HG03064 (cell line): Measurements from ENCODE around the gene CALM1.

Experiments used
- ATAC-seq: cut with Tn5 transposase; IDR thresholded peaks from one replicate; pipeline ENCODE4 v1.9.1; 2021; ENCODE audit warnings: low read depth; ENCODE audit not compliant: unreplicated experiment

The CALM1 gene

DNA sequence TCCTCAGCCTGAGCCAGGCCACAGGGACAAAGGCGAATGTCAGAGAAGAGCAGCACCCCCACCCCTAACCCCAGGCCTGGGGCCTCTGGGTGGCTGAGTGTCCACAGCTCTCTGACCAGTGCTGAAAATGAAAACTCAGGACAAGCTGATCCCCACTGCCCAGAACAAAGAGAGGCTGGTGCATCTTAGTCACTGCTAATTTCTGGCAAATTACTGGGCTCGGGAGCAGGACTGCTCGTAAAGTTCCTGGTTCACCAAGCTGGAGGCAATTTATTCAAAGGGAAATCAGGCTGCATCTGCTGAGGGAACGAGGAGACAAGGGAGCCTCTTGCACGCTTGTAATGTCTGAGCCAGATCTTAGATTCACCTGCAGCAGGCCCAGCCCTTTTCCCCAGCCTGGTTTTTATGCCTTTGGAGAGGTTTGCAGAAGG lies 43.2 kb downstream of the CALM1 start:
- ATAC-seq, result no peak

- ATAC-seq, result no peak
These were observed 43.8 kb downstream of the CALM1 start for GRCh38 chr14:90440592-90440991.

GRCh38 chr14:90442388-90442787 lies 45.6 kb downstream of the CALM1 start:
- no peak for ATAC-seq

DNA sequence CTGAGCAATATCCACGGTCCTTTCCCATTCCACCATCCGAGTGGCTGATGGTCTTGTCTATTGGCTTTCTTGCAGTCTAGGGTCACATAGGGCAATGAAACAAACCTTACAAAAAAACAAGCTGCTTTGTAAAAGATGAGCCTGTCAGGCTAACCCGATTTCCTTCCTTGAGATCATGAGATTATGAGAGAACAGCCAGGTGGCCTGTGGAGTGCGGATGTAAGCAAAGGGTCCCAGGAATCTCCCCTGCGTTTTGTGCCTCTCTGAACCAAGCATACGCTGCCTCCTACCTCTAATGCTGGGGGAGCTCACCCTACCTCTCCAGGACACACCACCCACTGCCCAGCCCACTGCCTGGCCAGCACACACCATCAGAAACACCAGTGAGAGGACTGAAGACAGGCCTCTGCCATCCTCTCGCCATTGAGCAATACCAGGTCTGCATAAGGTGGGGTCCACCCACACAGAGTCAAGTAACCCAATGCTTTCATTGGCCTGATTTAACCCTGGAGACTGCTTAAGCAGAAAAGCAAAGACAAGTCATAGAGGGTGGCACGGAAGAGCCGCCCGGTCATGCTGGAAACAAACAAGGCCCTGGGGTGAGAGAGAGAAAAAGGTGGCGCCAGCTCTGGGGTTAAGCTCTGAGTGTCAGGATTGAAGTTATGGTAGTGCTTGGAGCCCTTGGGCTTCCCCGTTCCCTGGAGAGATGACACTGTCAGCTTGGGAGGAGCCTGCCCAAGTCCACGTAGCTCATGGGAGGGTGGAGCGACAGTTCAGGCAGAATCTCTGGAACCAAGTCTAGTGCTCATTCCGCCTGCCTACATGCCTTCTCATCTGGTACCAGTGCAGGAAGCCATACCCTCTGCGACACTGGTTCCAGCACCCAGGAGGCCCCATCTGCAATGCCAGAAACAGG lies 46.6 kb downstream of the CALM1 start:
- no peak for ATAC-seq

DNA sequence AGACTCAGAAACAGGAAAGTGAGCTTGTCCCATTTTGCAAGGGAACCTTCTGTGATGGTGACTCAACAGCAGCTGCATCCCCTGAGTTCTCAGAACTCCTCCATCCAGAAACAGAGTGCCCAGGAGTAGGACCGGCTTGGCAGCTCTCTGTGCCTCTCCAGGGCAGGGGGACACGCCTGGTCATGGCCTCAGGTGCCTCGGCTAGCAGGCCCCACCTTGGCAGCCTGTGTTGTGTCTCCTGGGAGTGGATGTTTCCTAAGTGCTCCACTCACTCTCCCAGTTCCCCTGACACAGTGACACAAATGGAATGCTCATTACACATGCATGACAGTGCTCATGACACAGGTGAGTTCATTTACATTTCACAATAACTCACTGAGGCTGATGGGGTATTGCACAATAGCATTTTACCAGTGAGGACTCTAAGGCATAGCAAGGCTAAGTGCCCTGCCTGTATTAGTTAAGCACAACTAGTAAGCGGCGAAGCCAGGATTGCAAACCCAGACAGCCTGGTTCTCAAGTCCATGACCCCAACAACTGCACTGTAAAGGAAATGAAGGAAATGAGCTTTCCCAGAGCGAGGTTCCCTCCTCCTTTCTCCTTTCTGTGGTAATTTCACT lies 47.4 kb downstream of the CALM1 start:
- ATAC-seq, result no peak

- ATAC-seq, result no peak
These were observed 48.2 kb downstream of the CALM1 start for GRCh38 chr14:90445011-90445410.

DNA sequence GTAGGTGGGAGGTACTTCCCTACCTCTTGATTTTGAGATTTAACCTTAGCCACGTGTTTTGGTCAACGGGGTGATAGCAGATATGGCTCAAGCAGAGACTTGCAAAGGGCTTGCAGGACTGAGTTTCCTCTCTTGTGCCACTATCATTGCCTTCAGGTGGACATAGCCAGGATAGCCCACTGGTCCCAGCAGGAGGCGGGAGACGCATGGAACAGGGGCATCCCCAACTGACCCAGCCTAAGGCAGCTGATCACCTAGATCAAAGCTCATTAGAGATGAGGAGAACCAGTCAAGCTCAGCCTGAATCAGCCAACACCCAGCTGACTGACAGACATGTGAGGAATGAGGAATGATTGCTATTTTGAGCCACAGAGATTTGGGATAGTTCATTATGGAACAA lies 49.6 kb downstream of the CALM1 start:
- ATAC-seq, result no peak

DNA sequence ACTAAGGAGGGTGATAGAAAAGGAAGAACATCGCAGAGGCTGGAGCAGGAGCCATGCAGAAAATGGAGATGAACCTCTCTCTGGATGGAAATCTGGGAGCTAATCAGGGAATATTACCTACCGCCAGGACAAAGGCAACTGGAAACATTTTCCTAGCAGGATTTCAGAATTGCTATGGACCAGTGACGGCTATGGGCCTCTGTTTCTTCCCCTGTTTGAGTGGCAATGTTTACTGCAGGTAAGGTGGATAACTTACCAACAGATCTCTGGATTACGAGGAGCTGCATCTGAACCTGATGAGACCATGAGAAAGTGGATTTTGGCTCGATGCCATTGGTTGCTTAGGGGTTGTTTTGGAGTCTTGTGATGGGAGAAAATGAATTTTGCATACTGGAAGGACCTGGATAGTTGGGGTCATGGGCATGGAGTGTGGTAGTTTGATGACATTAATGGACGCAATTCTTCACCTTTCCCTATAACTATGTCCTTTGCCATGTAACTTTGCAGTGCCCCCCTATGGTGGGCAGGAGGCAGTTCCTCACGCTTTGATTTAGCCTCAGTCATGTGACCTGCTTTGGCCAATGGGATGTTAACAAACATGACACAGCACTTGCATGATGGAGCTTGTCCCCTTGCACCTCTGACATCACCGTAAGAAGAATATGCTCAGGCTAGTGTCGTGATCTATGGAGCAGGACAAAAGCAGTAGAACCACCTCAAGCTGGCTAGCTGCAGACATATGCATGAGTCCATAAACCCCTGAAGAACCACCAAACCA lies 51.1 kb downstream of the CALM1 start:
- ATAC-seq, result no peak

DNA sequence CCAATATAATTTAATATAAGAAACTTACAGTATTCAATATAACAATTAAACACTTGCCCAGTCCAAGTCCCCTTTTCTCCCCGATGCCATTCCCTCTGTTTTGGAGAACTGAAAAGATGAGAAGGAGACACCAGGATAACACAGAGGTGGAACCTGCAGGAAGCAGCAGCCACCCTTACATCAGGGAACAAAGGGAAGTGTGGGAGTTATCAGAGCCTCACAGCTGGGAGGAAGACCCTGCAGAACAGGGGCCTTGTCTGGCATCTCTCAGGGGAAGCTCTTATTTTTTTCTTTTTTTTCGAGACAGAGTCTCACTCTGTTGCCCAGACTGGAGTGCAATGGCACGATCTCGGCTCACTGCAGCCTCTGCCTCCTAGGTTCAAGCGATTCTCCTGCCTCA lies 52.6 kb downstream of the CALM1 start:
- ATAC-seq, result no peak

DNA sequence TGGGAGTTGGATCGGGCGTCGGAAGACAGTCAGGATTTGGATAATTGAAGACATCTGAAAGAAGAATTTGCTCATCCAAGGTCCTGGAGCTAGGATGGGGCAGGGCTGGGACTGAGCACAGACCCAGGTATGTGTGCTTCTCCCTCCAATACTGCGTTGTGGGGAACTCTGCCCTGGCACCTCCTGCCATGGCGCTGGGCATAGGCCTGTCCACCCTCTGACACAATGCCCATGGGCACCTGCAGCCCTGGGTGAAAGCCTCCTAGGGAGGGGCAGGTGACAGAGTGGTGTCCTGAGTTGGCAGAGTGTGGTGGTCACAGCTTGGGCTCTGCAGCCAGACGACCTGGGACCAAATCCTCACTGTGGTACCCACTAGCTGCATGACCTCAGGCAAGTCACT lies 53.3 kb downstream of the CALM1 start:
- ATAC-seq, result no peak

DNA sequence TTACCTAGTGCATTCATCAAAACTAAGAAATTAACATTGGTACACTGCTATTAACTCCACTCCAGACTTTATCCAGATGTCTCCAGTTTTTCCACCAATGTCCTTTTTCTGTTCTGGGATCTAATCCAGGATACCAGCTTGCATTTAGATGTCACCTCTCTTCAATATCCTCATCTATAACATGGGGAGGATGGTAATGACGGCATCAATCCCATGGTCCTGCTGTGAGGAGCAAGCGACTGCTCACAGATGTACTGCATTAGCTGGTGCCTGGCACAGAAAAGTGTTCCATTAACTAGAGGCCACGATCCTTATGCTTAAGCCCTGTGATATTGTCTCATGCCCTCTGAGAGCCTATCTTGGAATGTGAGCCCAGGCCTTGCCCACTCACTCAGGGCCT lies 53.8 kb downstream of the CALM1 start:
- no peak for ATAC-seq

- ATAC-seq, result no peak
These were observed 54.6 kb downstream of the CALM1 start for GRCh38 chr14:90451443-90451842.

- ATAC-seq, result no peak
These were observed 55.1 kb downstream of the CALM1 start for GRCh38 chr14:90451961-90452360.

DNA sequence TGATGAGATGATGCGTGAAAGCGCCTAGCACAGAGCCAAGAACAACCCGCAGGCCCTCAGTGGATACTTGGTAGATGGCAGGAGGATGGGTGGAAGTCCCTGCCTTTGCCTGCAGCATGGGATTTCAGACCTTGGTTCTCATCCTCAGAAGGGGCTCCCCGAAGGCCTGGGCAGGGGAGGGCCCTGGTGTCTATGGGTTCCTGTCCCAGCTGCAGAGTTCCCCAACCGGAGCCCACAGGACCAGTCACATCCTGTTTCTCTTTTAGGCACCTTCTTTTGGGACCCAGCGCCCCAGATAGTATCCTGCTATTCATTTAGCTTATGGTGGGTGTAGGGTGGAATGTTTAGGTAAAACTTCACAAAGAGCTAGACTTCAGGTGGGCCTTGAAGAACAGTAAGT lies 55.5 kb downstream of the CALM1 start:
- ATAC-seq, result no peak

DNA sequence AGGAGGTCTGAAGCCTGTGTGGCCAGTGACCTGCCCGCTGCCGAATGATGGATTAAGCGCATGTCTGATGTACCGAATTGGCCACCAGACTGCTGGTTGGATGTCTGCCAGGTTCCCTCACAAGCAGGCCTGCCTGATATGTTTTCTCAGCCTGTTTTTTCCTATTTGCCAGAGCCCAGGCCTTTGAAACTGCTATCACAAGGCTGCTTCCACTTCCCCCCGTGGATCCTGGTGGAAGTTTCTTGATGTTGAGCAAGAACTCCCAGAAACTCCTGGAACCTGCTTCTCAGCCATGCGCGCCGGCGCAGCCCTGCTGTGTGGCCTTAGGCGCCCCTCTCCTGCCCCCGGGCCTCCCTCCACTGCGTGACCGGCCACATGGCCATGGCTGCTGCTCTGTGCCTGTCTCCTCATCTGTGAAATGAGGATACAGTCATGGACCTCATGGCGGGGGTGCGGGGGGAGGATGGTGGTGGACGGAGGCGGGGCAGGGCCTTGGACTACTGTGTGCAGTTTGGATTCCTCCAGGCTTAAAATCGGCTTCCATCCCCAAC lies 56.6 kb downstream of the CALM1 start:
- no peak for ATAC-seq

DNA sequence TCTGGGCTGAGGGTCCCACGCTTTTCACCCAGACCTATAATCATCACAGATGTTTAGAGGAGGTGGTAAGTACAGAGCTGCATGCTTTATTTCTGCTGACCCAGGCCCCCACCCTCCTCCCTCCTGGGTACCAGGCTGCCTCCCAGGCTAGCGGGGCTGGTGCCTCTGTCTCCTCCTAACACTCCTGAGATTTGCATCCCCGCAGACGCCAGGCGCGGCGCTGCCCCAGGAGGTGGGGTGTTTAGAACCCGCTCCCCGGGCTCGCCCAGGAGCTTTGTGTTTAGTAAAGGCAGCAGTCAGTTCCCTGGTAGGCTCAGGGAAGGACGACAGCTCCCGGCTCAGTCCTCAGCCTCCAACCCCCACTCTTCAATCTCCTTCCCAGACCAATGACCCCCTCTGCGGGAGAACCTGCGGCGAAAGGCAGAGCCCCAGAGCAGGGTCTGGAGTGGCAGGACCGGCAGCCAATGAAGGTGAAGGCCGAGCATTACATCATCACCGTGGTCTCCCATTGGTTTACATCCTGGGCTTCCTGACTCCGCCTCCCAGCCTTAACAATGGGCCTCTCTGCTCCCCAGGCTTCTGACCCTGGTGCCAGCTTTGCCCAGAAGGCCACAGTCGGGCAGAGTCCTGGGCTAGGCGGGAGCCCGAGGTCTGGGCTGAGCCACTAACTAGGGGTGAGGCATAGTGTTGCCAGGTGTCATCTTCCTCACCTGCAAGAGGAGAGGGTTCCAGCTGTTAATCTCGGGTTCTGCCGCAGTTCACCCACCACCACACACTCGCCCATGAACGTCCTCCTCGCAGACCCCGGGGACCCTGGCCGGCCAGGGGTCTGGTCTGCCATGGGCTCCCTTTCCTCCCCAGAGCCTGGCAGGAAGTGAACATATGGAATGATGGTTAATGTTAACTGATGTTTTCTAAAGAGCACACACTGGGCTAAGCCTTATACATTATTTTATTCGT lies 57.5 kb downstream of the CALM1 start:
- no peak for ATAC-seq

DNA sequence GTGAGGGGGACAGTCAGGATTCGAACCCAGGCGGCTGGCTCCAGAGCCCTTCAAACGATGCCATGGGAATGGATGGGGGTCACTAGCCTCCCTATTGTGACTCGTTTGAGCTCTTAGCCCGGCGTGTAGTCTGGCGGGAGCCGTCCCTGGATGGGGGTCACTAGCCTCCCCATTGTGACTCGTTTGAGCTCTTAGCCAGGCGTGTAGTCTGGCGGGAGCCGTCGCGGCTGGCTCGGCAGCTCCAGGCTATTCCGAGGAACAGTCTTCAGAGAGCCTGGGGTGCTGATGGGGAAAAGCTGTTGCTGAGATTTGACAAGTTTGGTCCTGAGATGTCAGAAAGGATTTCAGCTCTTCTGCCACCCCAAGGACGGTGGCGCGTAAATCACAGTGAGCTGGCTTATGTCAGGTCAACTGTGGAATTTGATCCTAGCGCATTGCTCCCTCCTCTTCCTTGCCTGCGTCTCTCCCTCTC lies 58.3 kb downstream of the CALM1 start:
- no peak for ATAC-seq

- ATAC-seq, result no peak
These were observed 59.7 kb downstream of the CALM1 start for GRCh38 chr14:90456551-90456950.

- ATAC-seq, result no peak
These were observed 60.4 kb downstream of the CALM1 start for GRCh38 chr14:90457186-90457585.
